ENCODE results near the gene SLC6A20. TPM values are rescaled to one million over a fixed set of nuclear protein-coding genes. Genes with fewer than 3 reads are reported as not detected.

The SLC6A20 gene
- total and polyA plus RNA-seq, 2 experiments from 2014 or later: 0.05 to 0.14 TPM

- TF ChIP-seq ETS1 (IDR thresholded peaks at IDR 0.05) (no peak), STAT1 (IDR thresholded peaks at IDR 0.05; ENCODE audit: unreplicated experiment) (no peak)
These were observed 30.4 kb downstream of the SLC6A20 start (continued) for GRCh38 chr3:45765958-45766357.

- ATAC-seq (no peak), DNase-seq (ENCODE audit: low spot score) (no peak)
- Histone ChIP-seq H3K9me2 (ENCODE audit: insufficient read depth) (0 out of 2 replicates have a peak, but pooled peaks cover 5% of the 10 kb centered on the region), H3K27me3 (ENCODE audit: insufficient read depth) (no peaks in the 10 kb centered on the region), H3K36me3 (ENCODE audit: insufficient read depth) (no peaks in the 10 kb centered on the region), H3K27ac (ENCODE audit: low read depth) (no peak overlapping the region), H4K20me1 (replicated peaks; ENCODE audit: insufficient read depth) (no peaks in the 10 kb centered on the region), H2AFZ (no peak overlapping the region), H3K4me3 (no peak overlapping the region), H3K4me2 (no peak overlapping the region), H3K4me1 (ENCODE audit: insufficient read depth) (peaks cover 6% of the 10 kb centered on the region; the same call in 1 of the 2 replicates), H3F3A (replicated peaks; ENCODE audit: low read depth) (no peaks in the 10 kb centered on the region), H3K79me2 (replicated peaks; ENCODE audit: insufficient read depth) (no peaks in the 10 kb centered on the region)
- Mint-ChIP-seq H3K4me1 (peaks cover 9% of the 10 kb centered on the region), H3K4me3 (no peak overlapping the region), H3K27ac (no peak overlapping the region), H3K9me3 (peaks cover 11% of the 10 kb centered on the region), H3K27me3 (ENCODE audit: insufficient read depth, low read depth, poor library complexity) (peaks cover 12% of the 10 kb centered on the region), H3K36me3 (ENCODE audit: low read depth) (no peaks in the 10 kb centered on the region; the same call in 2 of the 3 replicates)
- TF ChIP-seq STAT1 (IDR thresholded peaks at IDR 0.05; ENCODE audit: unreplicated experiment): no peak
- no peak for TF ChIP-seq EZH2 (IDR thresholded peaks at IDR 0.05; ENCODE audit: low read depth, unreplicated experiment)
- no peak for TF ChIP-seq CTCF (conservative IDR thresholded peaks at IDR 0.05; ENCODE audit: low read depth in 2 of 2)
- TF ChIP-seq JUNB (IDR thresholded peaks at IDR 0.05; ENCODE audit: unreplicated experiment): no peak
- no peak for TF ChIP-seq ZNF114 (CRISPR knock-in tag; IDR thresholded peaks at IDR 0.05)
- no peak for TF ChIP-seq ETS1 (IDR thresholded peaks at IDR 0.05)
- TF ChIP-seq ZNF462 (CRISPR knock-in tag; IDR thresholded peaks at IDR 0.05): no peak
These were observed 31.0 kb downstream of the SLC6A20 start for GRCh38 chr3:45765266-45765851.
